Bronchial epithelial cell (primary cell): ENCODE results near the gene KRTAP27-1. TPM values are rescaled to one million over a fixed set of nuclear protein-coding genes. Genes with fewer than 3 reads are reported as not detected.
A peak's percentile ranks its signal among the peaks of the same experiment; 100 is the strongest.

Experiments
- DNase-seq: peaks from one replicate; pipeline ENCODE4 v3.0.0-alpha.2; 2010; ENCODE audit warnings: low read depth
- FAIRE-seq: peaks from 2 replicates; lab custom pipeline; 2011; peaks lifted over from hg19 to GRCh38; lab: Jason Lieb, UNC
- H3K27me3 ChIP-seq: 2 replicates; pipeline ENCODE4 v1.5.1; 2011; ENCODE audit warnings: low read length; ENCODE audit not compliant: control insufficient read depth, insufficient read depth
- H3K36me3 ChIP-seq: 2 replicates; pipeline ENCODE4 v1.5.1; 2011; ENCODE audit warnings: low read length; ENCODE audit not compliant: control insufficient read depth, insufficient read depth
- H3K4me3 ChIP-seq: 2 replicates; pipeline ENCODE4 v1.5.1; 2011; ENCODE audit warnings: mild to moderate bottlenecking, low read depth, low read length, control low read depth
- total RNA-seq: library from RNA; depleted of rRNA; stranded (reverse); fragments of >200 nt; gene quantifications from 2 replicates; pipeline ENCODE4 v1.2.1, GENCODE V29; 2014
- TF ChIP-seq, protein P1 (sequence below): IDR thresholded peaks from 2 replicates; pipeline ENCODE4 v1.5.1; 2011; ENCODE audit warnings: mild to moderate bottlenecking, moderate library complexity, low read length, control low read depth, inconsistent platforms; ENCODE audit not compliant: insufficient read depth, severe bottlenecking

KRTAP27-1 gene
- not detected in 2 replicates for total RNA-seq

- H3K27me3 ChIP-seq: no peaks in the 10 kb centered on the region
- DNase-seq (no peak), FAIRE-seq (no peak)
- no peaks in the 10 kb centered on the region for H3K36me3 ChIP-seq
- TF ChIP-seq, protein P1, sequence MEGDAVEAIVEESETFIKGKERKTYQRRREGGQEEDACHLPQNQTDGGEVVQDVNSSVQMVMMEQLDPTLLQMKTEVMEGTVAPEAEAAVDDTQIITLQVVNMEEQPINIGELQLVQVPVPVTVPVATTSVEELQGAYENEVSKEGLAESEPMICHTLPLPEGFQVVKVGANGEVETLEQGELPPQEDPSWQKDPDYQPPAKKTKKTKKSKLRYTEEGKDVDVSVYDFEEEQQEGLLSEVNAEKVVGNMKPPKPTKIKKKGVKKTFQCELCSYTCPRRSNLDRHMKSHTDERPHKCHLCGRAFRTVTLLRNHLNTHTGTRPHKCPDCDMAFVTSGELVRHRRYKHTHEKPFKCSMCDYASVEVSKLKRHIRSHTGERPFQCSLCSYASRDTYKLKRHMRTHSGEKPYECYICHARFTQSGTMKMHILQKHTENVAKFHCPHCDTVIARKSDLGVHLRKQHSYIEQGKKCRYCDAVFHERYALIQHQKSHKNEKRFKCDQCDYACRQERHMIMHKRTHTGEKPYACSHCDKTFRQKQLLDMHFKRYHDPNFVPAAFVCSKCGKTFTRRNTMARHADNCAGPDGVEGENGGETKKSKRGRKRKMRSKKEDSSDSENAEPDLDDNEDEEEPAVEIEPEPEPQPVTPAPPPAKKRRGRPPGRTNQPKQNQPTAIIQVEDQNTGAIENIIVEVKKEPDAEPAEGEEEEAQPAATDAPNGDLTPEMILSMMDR: no peak
- H3K4me3 ChIP-seq: no peak within 1 kb of the TSS
Measured at GRCh38 chr21:30337276-30337744, at the start of gene KRTAP27-1. KRTAP27-1 (minus strand) TSS chr21:30337694; CDS start chr21:30337668, 26 bp downstream.

DNA sequence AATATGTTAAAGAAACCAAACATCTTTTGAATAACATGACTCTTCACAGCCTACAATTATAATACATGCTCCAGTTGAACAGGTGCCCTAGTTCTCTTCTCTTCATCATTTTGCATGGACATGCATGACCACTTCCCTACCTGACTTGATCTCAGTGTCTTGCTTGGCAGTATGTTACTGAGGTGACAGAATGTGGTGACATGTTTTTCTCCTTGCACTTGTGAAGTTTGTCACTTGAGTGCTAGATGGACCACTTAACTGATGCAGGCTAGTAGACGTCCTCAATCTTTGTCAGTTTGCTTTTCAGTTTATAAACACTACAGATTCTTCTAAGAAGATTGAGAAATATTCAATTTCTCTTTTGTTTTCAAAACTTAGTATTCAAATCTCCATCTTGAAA is 44.7 kb upstream of the KRTAP27-1 start:
- Histone ChIP-seq H3K27me3 (no peaks in the 10 kb centered on the region), H3K4me3 (no peak overlapping the region), H3K36me3 (no peaks in the 10 kb centered on the region)
- FAIRE-seq (no peak), DNase-seq (no peak)
- TF ChIP-seq, protein P1: no peak

GRCh38 chr21:30372139-30372770 is 34.8 kb upstream of the KRTAP27-1 start, which contains the start of gene KRTAP13-2:
KRTAP13-2 (minus strand) TSS chr21:30372271; CDS start chr21:30372213, 58 bp downstream.
- FAIRE-seq: peak; percentile 55
- Histone ChIP-seq H3K4me3 (no peak within 1 kb of the TSS), H3K27me3 (no peaks in the 10 kb centered on the region), H3K36me3 (no peaks in the 10 kb centered on the region)
- DNase-seq: no peak
- TF ChIP-seq, protein P1: no peak

- TF ChIP-seq, protein P1: no peak
Measured at GRCh38 chr21:30355906-30356305, 18.4 kb upstream of the KRTAP27-1 start.

GRCh38 chr21:30354308-30355005 is 17.0 kb upstream of the KRTAP27-1 start:
- H3K36me3 ChIP-seq: no peaks in the 10 kb centered on the region
- DNase-seq: no peak
- TF ChIP-seq, protein P1: no peak
- no peaks in the 10 kb centered on the region for H3K27me3 ChIP-seq
- no peak for FAIRE-seq
- no peak overlapping the region for H3K4me3 ChIP-seq

More at GRCh38 chr21:30355906-30356305, 18.4 kb upstream of the KRTAP27-1 start:
- DNase-seq (no peak), FAIRE-seq (no peak)
- Histone ChIP-seq H3K4me3 (no peak overlapping the region), H3K36me3 (no peaks in the 10 kb centered on the region), H3K27me3 (no peaks in the 10 kb centered on the region)
